Activated T-cell treated with anti-CD3 and anti-CD28 coated beads, Interleukin-2, amount 50 U/mL, for 4 hours (primary cell): ENCODE results near the gene GOLGA3. TPM values are rescaled to one million over a fixed set of nuclear protein-coding genes. Genes with fewer than 3 reads are reported as not detected.

Source experiments
- total RNA-seq, 3 donors: library from RNA; stranded (reverse); gene quantifications; one replicate each; pipeline ENCODE4 v1.2.1, GENCODE V29; 2021

GOLGA3 gene
- total RNA-seq, 3 donors from 2014 or later: 74.6 to 86.9 (median 75.9) TPM

Other genes starting within 250 kb of the GOLGA3 start
- not detected for gene LRCOL1, start 218.3 kb downstream of the GOLGA3 start, total RNA-seq
- gene P2RX2, start 210.1 kb downstream of the GOLGA3 start, total RNA-seq: not detected
- 100 to 1,000 TPM in 2 of 3 donors, 10 to 100 TPM in 1; 98.4 to 110 (median 101) TPM for gene POLE, start 141.5 kb downstream of the GOLGA3 start, total RNA-seq
- gene PXMP2, start 141.3 kb downstream of the GOLGA3 start, total RNA-seq: 10 to 100 TPM in 1 of 3 donors, 1 to 10 TPM in 2; 5.9 to 11.5 (median 7.0) TPM
- gene PGAM5, start 118.0 kb downstream of the GOLGA3 start, total RNA-seq: 100 to 1,000 TPM; 128 to 170 (median 147) TPM
- 100 to 1,000 TPM in 2 of 3 donors, 10 to 100 TPM in 1; 96.7 to 112 (median 111) TPM for gene ANKLE2, start 67.0 kb downstream of the GOLGA3 start, total RNA-seq
- 10 to 100 TPM; 52.3 to 54.4 (median 53.5) TPM for gene CHFR, start 58.7 kb upstream of the GOLGA3 start, total RNA-seq
- 1 to 10 TPM; 3.9 to 5.0 (median 4.9) TPM for gene ZNF605, start 127.4 kb upstream of the GOLGA3 start, total RNA-seq
- 10 to 100 TPM; 19.4 to 30.2 (median 24.0) TPM for gene ZNF26, start 157.5 kb upstream of the GOLGA3 start, total RNA-seq
- 10 to 100 TPM; 11.5 to 15.6 (median 12.5) TPM for gene ZNF84, start 208.6 kb upstream of the GOLGA3 start, total RNA-seq